Muscle layer of duodenum (tissue), 2 donors: Measurements from ENCODE around the gene MRPL37.

ENCODE experiments used
- H3K27ac ChIP-seq: one replicate; pipeline ENCODE4 v1.7.0; 2013; ENCODE audit warnings: mild to moderate bottlenecking, low read length
- H3K27me3 ChIP-seq: one replicate; pipeline ENCODE4 v1.7.0; 2013; ENCODE audit warnings: low read depth, mild to moderate bottlenecking, control low read depth, low read length
- H3K36me3 ChIP-seq, 2 donors: one replicate each; pipeline ENCODE4 v1.7.0; 2013; ENCODE audit warnings: low read length in 2 of 2, control low read depth in 1 of 2, mild to moderate bottlenecking in 1 of 2; ENCODE audit not compliant: insufficient read depth in 2 of 2, control insufficient read depth in 1 of 2
- H3K4me1 ChIP-seq, 2 donors: one replicate each; pipeline ENCODE4 v1.7.0; 2013; ENCODE audit warnings: low read length in 2 of 2, mild to moderate bottlenecking in 2 of 2, control low read depth in 1 of 2, moderate library complexity in 1 of 2; ENCODE audit not compliant: insufficient read depth in 2 of 2, control insufficient read depth in 1 of 2
- H3K4me3 ChIP-seq, 2 donors: one replicate each; pipeline ENCODE4 v1.7.0; 2013; ENCODE audit warnings: low read length in 2 of 2, low read depth in 1 of 2, mild to moderate bottlenecking in 1 of 2
- H3K9me3 ChIP-seq, 2 donors: one replicate each; pipeline ENCODE4 v1.7.0; 2013; ENCODE audit warnings: low read length in 2 of 2, control low read depth in 1 of 2, mild to moderate bottlenecking in 1 of 2; ENCODE audit not compliant: control insufficient read depth in 1 of 2
- donor health status: healthy.

MRPL37 gene

GRCh38 chr1:54255026-54255702 lies 55.2 kb downstream of the MRPL37 start:
- Histone ChIP-seq H3K36me3 (peaks cover 0 to 14% of the 10 kb centered on the region in 2 donors), H3K4me3 (no peak overlapping the region)

GRCh38 chr1:54256522-54257345 lies 56.8 kb downstream of the MRPL37 start:
- Histone ChIP-seq H3K27me3 (no peaks in the 10 kb centered on the region), H3K9me3 (no peaks in the 10 kb centered on the region), H3K4me1 (peaks cover 0 to 10% of the 10 kb centered on the region in 2 donors), H3K27ac (no peak overlapping the region), H3K4me3 (no peak overlapping the region), H3K36me3 (peaks cover 0 to 2% of the 10 kb centered on the region in 2 donors)

More at GRCh38 chr1:54255026-54255702, 55.2 kb downstream of the MRPL37 start:
- peaks cover 0 to 4% of the 10 kb centered on the region in 2 donors for H3K4me1 ChIP-seq
- no peak overlapping the region for H3K27ac ChIP-seq
- H3K9me3 ChIP-seq: no peaks in the 10 kb centered on the region
- no peaks in the 10 kb centered on the region for H3K27me3 ChIP-seq

- Histone ChIP-seq H3K27ac (no peak overlapping the region), H3K36me3 (no peaks in the 10 kb centered on the region), H3K9me3 (no peaks in the 10 kb centered on the region), H3K4me1 (peaks cover 0 to 10% of the 10 kb centered on the region in 2 donors), H3K27me3 (no peaks in the 10 kb centered on the region), H3K4me3 (no peak overlapping the region)
These were observed 57.3 kb downstream of the MRPL37 start for GRCh38 chr1:54257346-54257620.

- no peaks in the 10 kb centered on the region for H3K27me3 ChIP-seq
These were observed 57.9 kb downstream of the MRPL37 start for GRCh38 chr1:54257876-54258275.

GRCh38 chr1:54259546-54260140 lies 59.7 kb downstream of the MRPL37 start:
- Histone ChIP-seq H3K4me1 (peaks cover 0 to 10% of the 10 kb centered on the region in 2 donors), H3K36me3 (no peaks in the 10 kb centered on the region), H3K27ac (no peak overlapping the region), H3K9me3 (no peaks in the 10 kb centered on the region), H3K27me3 (no peaks in the 10 kb centered on the region), H3K4me3 (no peak overlapping the region)

More at GRCh38 chr1:54257876-54258275, 57.9 kb downstream of the MRPL37 start:
- no peaks in the 10 kb centered on the region for H3K36me3 ChIP-seq
- H3K27ac ChIP-seq: no peak overlapping the region
- H3K4me3 ChIP-seq: no peak overlapping the region
- no peaks in the 10 kb centered on the region for H3K9me3 ChIP-seq
- H3K4me1 ChIP-seq: peaks cover 0 to 14% of the 10 kb centered on the region in 2 donors

GRCh38 chr1:54260810-54261209 lies 60.8 kb downstream of the MRPL37 start:
- Histone ChIP-seq H3K4me1 (peaks cover 0 to 10% of the 10 kb centered on the region in 2 donors), H3K36me3 (no peaks in the 10 kb centered on the region), H3K27ac (no peak overlapping the region), H3K9me3 (no peaks in the 10 kb centered on the region), H3K27me3 (no peaks in the 10 kb centered on the region), H3K4me3 (no peak overlapping the region)

- Histone ChIP-seq H3K27ac (no peak overlapping the region), H3K4me1 (peaks cover 0 to 10% of the 10 kb centered on the region in 2 donors), H3K4me3 (no peak overlapping the region), H3K27me3 (no peaks in the 10 kb centered on the region), H3K9me3 (no peaks in the 10 kb centered on the region), H3K36me3 (no peaks in the 10 kb centered on the region)
These were observed 62.3 kb downstream of the MRPL37 start for GRCh38 chr1:54262244-54262643.

GRCh38 chr1:54263601-54264226 lies 63.7 kb downstream of the MRPL37 start:
- peaks cover 0 to 19% of the 10 kb centered on the region in 2 donors for H3K4me1 ChIP-seq
- H3K27me3 ChIP-seq: no peaks in the 10 kb centered on the region
- no peak overlapping the region for H3K4me3 ChIP-seq
- no peaks in the 10 kb centered on the region for H3K9me3 ChIP-seq
- H3K27ac ChIP-seq: no peak overlapping the region
- no peaks in the 10 kb centered on the region for H3K36me3 ChIP-seq

- Histone ChIP-seq H3K27me3 (no peaks in the 10 kb centered on the region), H3K36me3 (no peaks in the 10 kb centered on the region), H3K27ac (no peak overlapping the region), H3K9me3 (no peaks in the 10 kb centered on the region), H3K4me3 (no peak overlapping the region), H3K4me1 (peaks cover 7 to 20% of the 10 kb centered on the region in 2 donors)
These were observed 65.2 kb downstream of the MRPL37 start for GRCh38 chr1:54265126-54265525.

GRCh38 chr1:54265659-54266058 lies 65.7 kb downstream of the MRPL37 start:
- no peaks in the 10 kb centered on the region for H3K9me3 ChIP-seq
- H3K27me3 ChIP-seq: no peaks in the 10 kb centered on the region
- no peak overlapping the region for H3K27ac ChIP-seq
- H3K4me1 ChIP-seq: peaks cover 7 to 15% of the 10 kb centered on the region in 2 donors
- no peak overlapping the region for H3K4me3 ChIP-seq
- H3K36me3 ChIP-seq: no peaks in the 10 kb centered on the region

- Histone ChIP-seq H3K27ac (no peak overlapping the region), H3K4me1 (peaks cover 7 to 15% of the 10 kb centered on the region in 2 donors), H3K36me3 (no peaks in the 10 kb centered on the region), H3K4me3 (no peak overlapping the region), H3K27me3 (no peaks in the 10 kb centered on the region), H3K9me3 (no peaks in the 10 kb centered on the region)
These were observed 66.2 kb downstream of the MRPL37 start for GRCh38 chr1:54266195-54266594.
